DND-41 (cell line): ENCODE measurements around the gene HEMK1.
A peak's percentile ranks its signal among the peaks of the same experiment; 100 is the strongest.

ENCODE experiments used
- ATAC-seq: fragments of 200-7000 bp; cut with Tn5 transposase; 3 replicates; pipeline ENCODE4 v1.9.1; 2021; ENCODE audit warnings: low read depth; ENCODE audit not compliant: insufficient read depth
- DNase-seq: peaks from one replicate; pipeline ENCODE4 v3.0.0-alpha.2; 2020
- H2AFZ ChIP-seq: 2 replicates; pipeline ENCODE4 v1.6.0; 2012; ENCODE audit warnings: low read depth, low read length
- H3K27ac ChIP-seq: 2 replicates; pipeline ENCODE4 v1.5.1; 2012; ENCODE audit warnings: low read length, inconsistent platforms
- H3K27me3 ChIP-seq: fragments of 200-600 bp; sonication (generic); 2 replicates; pipeline ENCODE4 v1.6.0; 2012; ENCODE audit warnings: low read length, mild to moderate bottlenecking, inconsistent platforms; ENCODE audit not compliant: insufficient read depth, poor library complexity
- H3K36me3 ChIP-seq: 2 replicates; pipeline ENCODE4 v1.5.1; 2012; ENCODE audit warnings: low read length, inconsistent platforms; ENCODE audit not compliant: insufficient read depth
- H3K4me1 ChIP-seq: 2 replicates; pipeline ENCODE4 v1.5.1; 2012; ENCODE audit warnings: mild to moderate bottlenecking, low read length; ENCODE audit not compliant: insufficient read depth
- H3K4me2 ChIP-seq: 2 replicates; pipeline ENCODE4 v1.6.0; 2012; ENCODE audit warnings: mild to moderate bottlenecking, moderate library complexity, low read length, inconsistent platforms; ENCODE audit not compliant: insufficient read depth
- H3K4me3 ChIP-seq, 2 experiments: fragments of 200-600 bp in 1 of 2; shearing (Covaris generic) in 1 of 2; 2 replicates each; pipeline ENCODE4 v1.5.1; 2012 to 2016; ENCODE audit warnings: inconsistent platforms in 2 of 2, low read length in 2 of 2, mild to moderate bottlenecking in 2 of 2, low read depth in 1 of 2, moderate library complexity in 1 of 2
- H3K79me2 ChIP-seq: 2 replicates; pipeline ENCODE4 v1.6.0; 2012; ENCODE audit warnings: low read length, inconsistent platforms; ENCODE audit not compliant: insufficient read depth
- H3K9ac ChIP-seq: 2 replicates; pipeline ENCODE4 v1.6.0; 2012; ENCODE audit warnings: low read depth, mild to moderate bottlenecking, inconsistent platforms, low read length, moderate library complexity
- H3K9me3 ChIP-seq: 2 replicates; pipeline ENCODE4 v1.5.1; 2012; ENCODE audit warnings: low read length, moderate library complexity, mild to moderate bottlenecking, inconsistent platforms; ENCODE audit not compliant: insufficient read depth, severe bottlenecking
- H4K20me1 ChIP-seq: 2 replicates; pipeline ENCODE4 v1.6.0; 2012; ENCODE audit warnings: low read length; ENCODE audit not compliant: insufficient read depth
- EZH2 ChIP-seq: IDR thresholded peaks from 3 replicates; pipeline ENCODE4 v1.6.1; 2012; ENCODE audit warnings: borderline replicate concordance, low read depth, mild to moderate bottlenecking, moderate library complexity, low read length, inconsistent platforms; ENCODE audit not compliant: severe bottlenecking
- TF ChIP-seq, protein P1 (sequence below): IDR thresholded peaks from 2 replicates; pipeline ENCODE4 v1.5.1; 2012; ENCODE audit warnings: borderline replicate concordance, low read length, moderate library complexity, mild to moderate bottlenecking; ENCODE audit not compliant: poor library complexity, severe bottlenecking; ENCODE audit errors: extremely low read depth

The HEMK1 gene

GRCh38 chr3:50574444-50574831, 5.1 kb downstream of the HEMK1 start:
- Histone ChIP-seq H3K27me3 (no peaks in the 10 kb centered on the region), H3K4me2 (peak overlapping the region; percentile 90), H2AFZ (no peak overlapping the region), H3K79me2 (peaks cover 74% of the 10 kb centered on the region), H3K4me3 (peak overlapping the region in 1 of 2 experiments; percentile 92; a peak in 2 of 4 replicates), H4K20me1 (no peaks in the 10 kb centered on the region), H3K36me3 (peaks cover 71% of the 10 kb centered on the region), H3K27ac (peak overlapping the region; percentile 96), H3K9me3 (no peaks in the 10 kb centered on the region), H3K9ac (peak overlapping the region; percentile 80), H3K4me1 (peaks cover 68% of the 10 kb centered on the region)
- TF ChIP-seq EZH2, result no peak
- TF ChIP-seq, protein P1, sequence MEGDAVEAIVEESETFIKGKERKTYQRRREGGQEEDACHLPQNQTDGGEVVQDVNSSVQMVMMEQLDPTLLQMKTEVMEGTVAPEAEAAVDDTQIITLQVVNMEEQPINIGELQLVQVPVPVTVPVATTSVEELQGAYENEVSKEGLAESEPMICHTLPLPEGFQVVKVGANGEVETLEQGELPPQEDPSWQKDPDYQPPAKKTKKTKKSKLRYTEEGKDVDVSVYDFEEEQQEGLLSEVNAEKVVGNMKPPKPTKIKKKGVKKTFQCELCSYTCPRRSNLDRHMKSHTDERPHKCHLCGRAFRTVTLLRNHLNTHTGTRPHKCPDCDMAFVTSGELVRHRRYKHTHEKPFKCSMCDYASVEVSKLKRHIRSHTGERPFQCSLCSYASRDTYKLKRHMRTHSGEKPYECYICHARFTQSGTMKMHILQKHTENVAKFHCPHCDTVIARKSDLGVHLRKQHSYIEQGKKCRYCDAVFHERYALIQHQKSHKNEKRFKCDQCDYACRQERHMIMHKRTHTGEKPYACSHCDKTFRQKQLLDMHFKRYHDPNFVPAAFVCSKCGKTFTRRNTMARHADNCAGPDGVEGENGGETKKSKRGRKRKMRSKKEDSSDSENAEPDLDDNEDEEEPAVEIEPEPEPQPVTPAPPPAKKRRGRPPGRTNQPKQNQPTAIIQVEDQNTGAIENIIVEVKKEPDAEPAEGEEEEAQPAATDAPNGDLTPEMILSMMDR, result no peak
- DNase-seq (peak; percentile 68), ATAC-seq (peak; percentile 7)

GRCh38 chr3:50575372-50575771, 6.0 kb downstream of the HEMK1 start:
- Histone ChIP-seq H4K20me1 (no peaks in the 10 kb centered on the region), H3K9ac (peak overlapping the region; percentile 80), H3K4me2 (no peak overlapping the region), H3K9me3 (no peaks in the 10 kb centered on the region), H3K4me3 (no peak overlapping the region), H3K4me1 (peaks cover 62% of the 10 kb centered on the region), H3K36me3 (peaks cover 80% of the 10 kb centered on the region), H3K79me2 (peaks cover 68% of the 10 kb centered on the region), H3K27me3 (no peaks in the 10 kb centered on the region), H2AFZ (no peak overlapping the region), H3K27ac (peak overlapping the region; percentile 96)
- TF ChIP-seq EZH2, result no peak
- TF ChIP-seq, protein P1, result no peak
- ATAC-seq (no peak), DNase-seq (no peak)

DNA sequence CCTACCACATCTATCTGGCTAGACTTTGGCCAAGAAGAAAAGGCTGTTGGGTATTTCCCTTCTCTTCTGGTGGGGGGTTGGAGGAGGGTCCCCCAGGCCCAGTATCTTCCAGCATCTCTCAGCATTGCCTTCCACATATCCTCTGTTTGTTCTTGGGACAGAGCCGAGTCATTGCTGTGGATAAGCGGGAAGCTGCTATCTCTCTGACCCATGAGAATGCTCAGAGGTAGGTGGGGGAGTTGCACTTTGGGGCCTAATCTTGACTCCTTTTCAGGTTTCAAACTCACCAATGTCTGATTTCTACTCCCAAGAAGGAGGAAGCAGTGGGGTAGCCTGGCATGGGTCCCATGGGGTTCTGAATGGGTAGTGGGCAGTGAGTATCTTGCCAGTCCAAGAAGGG, 8.0 kb downstream of the HEMK1 start:
- H3K79me2 ChIP-seq, result peaks cover 48% of the 10 kb centered on the region
- DNase-seq, result no peak
- TF ChIP-seq EZH2, result no peak
- TF ChIP-seq, protein P1, result no peak
- no peaks in the 10 kb centered on the region for H3K27me3 ChIP-seq
- H3K36me3 ChIP-seq, result peaks cover 86% of the 10 kb centered on the region
- no peak overlapping the region for H3K4me3 ChIP-seq
- no peak overlapping the region for H3K9ac ChIP-seq
- peaks cover 42% of the 10 kb centered on the region for H3K4me1 ChIP-seq
- no peak overlapping the region for H3K4me2 ChIP-seq
- no peaks in the 10 kb centered on the region for H3K9me3 ChIP-seq
- ATAC-seq, result no peak
- H3K27ac ChIP-seq, result peak overlapping the region; percentile 96
- no peak overlapping the region for H2AFZ ChIP-seq
- H4K20me1 ChIP-seq, result no peaks in the 10 kb centered on the region
